Embryonic facial prominence (tissue), 1 donor: Measurements from ENCODE around the gene MARK1.
"Not testable (repeated sequence)": the region's sequence is repeated elsewhere in the genome, so short reads cannot be mapped to it uniquely, and the experiment has no call there.

Source experiments
- DNase-seq: peaks from one replicate; pipeline ENCODE4 v3.0.0-alpha.2; 2016; ENCODE audit errors: extremely low spot score

MARK1 gene

DNA sequence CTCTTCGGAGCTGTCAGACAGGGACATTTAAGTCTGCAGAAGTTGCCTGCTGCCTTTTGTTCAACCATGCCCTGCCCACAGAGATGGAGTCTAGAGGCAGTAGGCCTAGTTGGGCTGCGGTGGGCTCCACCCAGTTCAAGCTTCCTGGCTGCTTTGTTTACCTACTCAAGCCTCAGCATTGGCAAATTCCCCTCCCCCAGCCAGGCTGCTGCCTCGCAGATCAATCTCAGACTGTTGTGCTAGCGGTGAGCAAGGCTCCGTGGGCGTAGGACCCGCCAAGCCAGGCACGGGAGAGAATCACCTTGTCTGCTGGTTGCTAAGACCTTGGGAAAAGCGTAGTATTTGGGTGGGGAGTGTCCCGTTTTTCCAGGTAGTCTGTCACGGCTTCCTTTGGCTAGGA is 83.2 kb downstream of the MARK1 start:
- DNase-seq, result not testable (repeated sequence)

DNA sequence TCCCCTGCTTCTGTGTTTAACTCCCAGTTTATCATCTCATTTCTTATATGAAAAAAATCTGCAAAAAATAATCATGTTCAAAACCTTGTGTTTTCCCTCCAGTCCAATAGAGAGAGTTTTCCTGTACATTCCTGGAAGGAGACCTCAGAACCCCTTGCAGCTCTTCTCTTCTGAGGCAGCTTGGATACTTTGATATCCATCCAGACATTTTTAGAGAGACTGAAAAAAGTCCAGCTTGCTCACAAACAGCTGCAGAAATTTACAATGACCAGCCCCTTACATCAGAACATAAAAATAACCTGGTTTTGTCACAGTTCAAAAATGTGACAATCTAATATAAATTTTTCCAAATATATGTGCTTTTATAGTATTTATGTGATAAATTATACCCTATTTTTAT is 88.9 kb downstream of the MARK1 start:
- DNase-seq, result no peak

DNA sequence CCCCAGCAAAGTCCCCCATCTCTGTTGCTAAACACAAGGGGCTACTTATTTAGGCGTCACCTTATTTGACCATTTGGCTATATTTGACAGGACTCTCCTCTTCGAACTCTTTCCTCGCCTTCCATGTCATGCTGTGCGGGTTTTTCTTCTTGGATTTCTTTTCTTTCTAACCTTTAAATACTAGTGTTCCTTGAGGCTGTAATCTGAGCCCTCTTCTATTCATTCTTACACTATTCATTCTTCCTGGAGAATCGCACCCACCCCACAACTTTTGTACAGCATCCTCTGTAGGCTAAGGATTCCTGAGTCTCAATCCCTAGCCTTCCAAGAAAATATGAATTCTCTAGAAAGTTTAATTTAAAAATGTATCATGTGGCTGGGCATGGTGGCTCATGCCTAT is 100.5 kb downstream of the MARK1 start:
- no peak for DNase-seq

DNA sequence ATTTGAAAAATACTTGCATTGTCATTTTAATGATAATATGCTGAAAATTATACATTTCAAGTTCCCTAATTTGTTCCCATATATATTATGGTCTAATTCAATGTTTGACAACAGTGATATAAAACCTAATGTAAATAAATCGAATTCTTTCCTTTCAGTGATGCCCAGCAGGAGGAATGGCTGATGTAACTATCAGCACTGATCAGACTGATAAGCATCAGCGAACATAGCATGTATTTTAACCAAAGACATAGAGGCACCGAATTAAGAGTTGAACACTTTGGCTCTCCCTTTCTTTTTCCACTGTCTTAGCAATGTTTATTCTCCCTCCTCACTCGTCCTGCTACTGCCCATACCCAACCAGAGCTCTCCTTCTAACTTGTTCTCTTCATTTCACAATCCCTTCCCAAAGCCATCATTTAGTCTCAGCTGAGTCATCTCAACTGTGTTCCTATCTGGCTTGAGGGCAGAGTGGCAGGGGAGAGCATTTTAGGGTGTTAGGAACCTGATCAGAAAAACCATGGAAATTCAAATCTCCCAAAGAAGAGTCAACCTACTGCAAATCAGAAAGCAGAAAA is 103.4 kb downstream of the MARK1 start:
- DNase-seq, result no peak

DNA sequence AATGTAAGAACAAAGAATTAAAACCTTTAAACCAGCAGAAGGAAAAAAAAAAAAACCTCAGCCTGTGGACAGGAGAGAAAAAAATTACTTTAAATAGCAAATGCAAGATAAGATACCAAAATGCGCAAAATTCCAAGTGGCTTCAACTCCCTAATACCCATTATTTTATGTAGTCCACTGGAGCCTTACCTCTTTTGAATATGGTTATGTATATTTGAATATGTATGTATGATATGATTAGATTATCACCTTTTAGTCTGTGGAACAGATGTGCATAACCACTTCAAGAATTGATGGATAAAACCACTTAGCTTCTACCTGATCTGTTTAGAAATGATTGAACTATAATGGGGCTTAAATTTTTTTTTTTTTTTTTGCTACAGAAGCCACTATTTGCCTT is 109.8 kb downstream of the MARK1 start:
- no peak for DNase-seq

DNA sequence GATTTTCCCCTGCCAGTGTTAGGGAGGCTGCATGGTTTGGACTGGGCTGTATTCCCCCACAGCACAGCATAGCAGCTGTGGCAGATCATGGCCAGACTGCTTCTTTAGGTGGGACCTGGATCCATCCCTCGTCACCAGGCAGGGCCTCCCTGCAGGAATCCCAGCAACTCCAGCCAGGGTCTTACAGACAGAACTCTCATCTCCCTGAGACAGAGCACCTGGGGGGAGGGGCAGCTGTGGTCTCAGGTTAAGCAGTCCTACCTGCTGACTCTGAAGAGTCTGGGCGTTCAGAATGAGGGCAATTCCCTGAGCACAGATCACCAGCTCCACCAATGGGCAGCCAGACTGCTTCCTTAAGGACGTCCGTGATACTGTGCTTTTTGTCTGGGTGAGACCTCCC is 114.3 kb downstream of the MARK1 start:
- no peak for DNase-seq

DNA sequence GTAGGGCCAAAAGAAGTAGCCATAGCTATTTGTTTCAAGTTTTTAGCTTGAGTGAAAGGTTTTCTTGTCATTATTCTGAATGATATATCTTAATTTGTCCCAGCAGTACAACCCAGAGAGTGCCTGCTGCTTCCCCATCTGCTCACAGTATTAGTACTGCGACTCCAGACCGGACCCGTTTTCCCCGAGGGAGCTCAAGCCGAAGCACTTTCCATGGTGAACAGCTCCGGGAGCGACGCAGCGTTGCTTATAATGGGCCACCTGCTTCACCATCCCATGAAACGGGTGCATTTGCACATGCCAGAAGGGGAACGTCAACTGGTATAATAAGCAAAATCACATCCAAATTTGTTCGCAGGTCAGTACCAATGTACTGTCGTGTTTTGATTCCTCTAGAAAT is 125.1 kb downstream of the MARK1 start:
- DNase-seq, result no peak

DNA sequence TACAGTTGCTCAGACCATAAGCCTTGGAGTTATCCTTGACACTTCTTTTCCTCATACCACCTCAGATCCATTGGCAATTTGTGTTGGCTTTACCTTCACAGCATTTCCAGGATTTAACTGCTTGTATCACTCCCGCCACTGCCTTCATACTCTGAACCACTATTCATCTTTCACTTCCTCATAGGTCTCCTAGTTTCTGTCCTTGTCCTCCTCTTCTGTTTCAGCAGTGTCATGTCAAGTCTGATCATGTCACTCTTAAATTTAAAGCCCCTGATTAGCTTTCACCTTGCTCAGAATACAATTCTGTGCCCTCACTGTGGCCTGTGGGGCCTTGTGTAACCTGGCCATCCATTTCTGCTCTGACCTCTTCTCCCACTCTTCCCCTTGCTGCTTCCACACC is 127.6 kb downstream of the MARK1 start:
- DNase-seq, result no peak

DNA sequence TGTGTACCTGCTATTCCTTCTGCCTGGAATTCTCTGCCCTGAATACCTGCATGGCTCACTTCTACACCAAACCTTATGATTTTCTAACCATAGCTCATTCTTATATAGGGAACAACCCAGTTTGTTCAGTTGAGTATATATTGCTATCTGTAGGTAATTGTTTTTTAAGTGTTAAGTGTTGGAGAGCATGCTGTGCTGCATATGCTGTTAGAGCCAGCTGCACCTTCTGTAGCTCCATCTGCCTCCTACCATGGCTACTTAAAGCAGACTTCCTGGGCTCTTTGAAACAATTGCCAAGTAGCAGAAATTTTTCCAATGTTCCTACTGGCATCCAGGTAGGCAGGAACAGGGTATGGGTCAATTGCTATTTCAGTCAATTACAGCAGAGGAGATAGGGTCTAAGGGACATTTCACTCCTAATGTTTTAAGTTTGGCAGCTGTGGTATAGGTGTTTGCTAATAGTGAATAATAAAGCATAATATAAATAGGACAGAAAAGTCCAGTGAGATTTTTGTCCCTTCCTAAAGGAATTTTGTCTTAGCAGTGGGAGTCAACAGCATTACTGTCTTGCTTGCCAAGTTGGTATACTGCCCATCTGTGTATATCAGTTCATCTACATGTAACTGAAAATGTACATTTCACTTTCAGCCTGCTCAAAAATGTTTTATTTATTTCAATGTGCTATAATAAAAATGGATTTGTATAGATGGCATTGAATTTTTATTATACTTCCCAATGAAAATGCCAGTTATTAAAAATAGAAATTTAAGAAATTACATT is 128.2 kb downstream of the MARK1 start:
- DNase-seq, result no peak

DNA sequence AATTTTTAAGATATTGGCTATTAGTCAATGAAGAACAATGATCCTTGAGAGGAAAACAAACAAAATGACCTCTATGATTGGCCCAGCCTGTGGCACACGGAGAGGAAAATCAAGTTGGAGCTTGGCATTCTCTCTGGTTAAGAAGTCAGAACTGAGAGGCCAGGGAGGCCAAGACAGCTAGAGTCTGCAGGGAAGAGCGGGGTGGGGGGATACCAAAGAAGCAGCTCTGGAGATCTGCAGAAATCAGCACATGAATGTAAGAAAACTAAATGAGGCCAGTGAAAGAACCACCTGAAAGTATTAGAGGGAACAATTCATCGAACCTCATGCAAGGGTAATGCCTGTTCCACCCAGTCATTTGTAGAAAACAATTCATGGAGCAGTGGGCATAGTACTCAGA is 138.4 kb downstream of the MARK1 start:
- DNase-seq, result no peak

DNA sequence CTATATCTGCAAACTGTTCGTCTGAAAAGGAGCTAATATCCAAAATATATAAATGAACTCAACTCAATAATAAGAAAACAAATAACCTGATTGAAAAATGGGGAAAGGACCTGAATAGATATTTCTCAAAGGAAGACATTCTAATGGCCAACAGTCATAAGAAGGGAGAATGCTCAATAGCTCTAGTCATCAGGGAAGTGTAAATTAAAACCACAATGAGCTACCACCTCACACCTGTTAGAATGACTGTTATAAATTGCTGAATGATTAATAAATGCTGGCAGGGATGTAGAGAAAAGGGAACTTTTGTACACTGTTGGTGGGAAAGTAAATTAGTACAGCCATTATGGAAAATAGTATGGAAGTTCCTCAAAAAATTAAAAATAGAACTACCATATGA is 141.1 kb downstream of the MARK1 start:
- DNase-seq, result no peak

DNA sequence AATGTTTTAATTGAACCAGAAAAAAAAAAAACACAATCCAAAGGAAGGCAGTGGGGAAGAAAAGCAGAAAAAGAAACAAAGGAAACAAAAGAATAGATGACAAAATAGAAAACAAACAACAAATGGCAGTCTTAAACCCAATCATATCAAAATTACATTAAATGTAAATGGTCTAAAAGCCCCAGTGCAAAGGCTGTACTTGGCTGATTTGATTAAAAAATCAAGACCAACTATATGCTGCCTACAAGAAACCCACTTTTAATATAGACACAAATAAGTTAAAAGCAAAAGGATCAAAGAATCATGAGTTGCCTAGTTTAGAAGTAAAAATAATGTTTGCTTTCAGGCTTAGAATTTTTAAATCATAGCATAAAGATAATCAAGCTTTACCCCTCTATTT is 142.4 kb downstream of the MARK1 start:
- DNase-seq, result no peak

DNA sequence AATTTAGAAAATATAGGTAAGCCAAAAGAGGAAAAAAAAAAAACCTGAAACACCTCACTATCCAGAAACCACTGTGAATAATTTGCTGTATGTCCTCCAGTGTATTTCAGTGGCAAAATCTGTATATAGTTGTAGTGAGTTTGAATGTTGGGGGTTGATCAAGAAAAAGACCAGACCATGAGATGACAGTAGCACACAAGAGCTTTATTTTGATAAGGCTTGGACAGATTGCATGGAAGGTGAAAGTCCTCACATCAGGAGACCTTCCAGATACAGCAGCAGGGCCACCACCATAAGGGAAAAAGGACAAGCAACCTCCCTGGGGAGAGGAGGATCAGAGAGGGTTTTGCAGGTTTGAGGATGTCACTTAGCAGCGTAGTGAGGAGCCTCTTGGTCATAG is 146.0 kb downstream of the MARK1 start:
- no peak for DNase-seq

DNA sequence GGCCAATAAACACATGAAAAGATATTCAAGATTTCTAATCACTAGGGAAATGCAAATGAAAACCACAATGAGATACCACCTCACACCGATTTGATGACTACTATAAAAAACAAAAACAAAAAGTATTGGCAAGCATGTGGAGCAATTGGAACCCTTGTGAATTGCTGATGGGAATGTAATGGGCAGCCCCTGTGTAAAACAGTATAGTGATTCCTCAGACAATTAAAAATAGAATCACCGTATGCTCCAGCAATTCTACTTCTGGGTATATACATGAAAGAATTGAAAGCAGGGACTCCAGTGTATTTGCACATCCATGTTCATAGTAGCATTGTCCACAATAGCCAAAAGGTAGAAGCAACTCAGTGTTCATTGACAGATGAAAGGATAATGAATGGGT is 149.3 kb downstream of the MARK1 start:
- no peak for DNase-seq

DNA sequence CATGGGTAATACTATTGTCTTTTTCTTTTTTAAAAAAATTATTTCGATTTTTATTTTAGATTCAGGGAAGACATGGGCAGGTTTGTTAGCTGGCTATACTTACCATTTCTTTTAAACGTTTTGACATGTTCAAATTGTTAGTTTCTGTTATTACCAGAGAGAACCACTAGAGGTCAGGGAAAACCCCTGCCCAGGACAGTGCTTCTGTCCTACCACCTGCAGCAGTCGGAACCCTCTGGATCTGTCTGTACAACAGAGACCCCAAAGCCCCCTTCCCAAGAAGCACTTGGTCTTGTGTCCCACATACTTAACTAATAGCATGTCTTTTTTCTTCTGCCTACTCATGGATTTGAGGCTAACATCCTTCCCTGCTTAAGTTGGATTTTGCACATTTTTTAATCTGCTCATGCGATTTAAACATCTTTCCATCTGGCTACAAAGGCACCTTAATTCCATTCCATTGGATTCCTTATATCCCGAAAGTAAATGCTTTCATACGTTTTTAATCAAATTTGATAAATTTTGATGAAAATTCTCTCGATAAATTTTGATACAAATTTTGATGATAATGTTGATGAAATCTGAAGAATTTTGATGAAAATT is 152.2 kb downstream of the MARK1 start:
- DNase-seq, result no peak

DNA sequence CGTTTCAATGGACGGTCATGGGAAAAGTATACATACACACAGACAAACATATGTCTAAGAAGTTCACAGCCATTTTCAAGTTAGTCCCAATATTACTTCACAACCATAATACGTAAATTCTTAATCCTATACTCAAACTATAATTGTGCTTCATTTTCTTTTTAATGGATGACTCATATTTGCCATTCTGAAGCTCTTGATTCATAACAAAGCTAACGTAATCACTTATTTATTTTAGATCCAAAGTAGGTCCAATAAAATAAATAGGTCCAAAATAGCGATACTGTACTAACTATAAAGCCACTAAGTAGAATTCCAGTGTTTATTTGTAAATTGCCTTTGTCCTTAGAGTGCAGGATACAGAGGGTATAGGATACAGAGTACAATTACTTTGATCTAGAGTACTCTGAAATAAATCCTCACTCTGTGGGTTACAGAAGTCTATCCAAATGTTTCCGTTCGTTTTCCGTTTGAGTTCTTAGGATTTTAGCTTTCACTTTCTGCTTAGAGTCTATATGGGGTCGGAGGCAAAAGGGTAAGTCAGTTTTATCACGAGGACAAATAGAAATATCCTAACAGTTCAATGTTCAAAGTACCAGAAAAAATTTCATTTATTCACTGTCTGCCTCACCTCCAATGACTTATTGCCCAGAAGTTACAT is 153.4 kb downstream of the MARK1 start:
- DNase-seq, result no peak

DNA sequence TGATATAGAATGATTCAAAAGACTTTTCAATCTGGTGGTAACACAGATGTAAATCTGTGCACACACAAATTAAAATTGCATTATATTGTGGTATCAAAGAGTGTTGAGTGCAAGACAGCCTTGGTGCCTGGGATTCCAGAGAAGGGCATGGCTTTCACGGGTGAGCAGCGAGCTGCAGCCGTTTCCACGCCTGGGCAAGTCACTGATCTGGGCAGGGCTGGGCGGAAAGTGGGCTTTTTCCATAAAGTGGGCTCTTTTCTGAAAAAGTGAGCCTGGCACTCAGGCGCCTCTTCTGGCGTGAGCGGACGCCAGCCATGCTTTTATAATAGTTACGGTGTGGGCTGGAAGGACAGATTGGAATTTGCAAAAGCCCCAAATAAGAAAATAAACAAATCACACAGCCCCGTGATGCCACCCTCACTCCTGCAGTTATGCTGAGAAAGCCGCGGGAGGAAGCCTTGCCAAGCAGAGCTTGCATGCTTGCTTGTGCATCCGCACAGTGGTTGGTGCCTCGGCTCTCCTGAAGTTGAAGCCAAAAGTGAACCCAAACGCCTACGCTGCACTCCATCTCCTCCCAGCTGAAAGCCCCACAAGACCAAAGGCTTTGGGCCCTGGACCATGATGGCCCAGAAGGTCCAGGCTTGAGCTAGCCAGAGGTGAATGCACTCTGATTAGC is 155.1 kb downstream of the MARK1 start:
- no peak for DNase-seq

DNA sequence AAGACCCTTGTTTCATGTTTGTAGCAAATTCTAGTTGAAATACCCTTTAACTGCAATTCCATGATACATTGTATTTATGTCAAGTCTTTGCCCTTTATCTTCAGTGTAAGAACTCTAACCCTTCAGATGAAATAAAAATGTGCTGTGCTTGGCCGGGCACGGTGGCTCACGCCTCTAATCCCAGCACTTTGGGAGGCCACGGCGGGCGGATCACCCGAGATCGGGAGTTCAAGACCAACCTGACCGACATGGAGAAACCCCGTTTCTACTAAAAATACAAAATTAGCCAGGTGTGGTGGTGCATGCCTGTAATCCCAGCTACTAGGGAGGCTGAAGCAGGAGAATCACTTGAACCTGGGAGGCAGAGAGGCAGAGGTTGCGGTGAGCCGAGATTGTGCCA is 155.8 kb downstream of the MARK1 start:
- not testable (repeated sequence) for DNase-seq

DNA sequence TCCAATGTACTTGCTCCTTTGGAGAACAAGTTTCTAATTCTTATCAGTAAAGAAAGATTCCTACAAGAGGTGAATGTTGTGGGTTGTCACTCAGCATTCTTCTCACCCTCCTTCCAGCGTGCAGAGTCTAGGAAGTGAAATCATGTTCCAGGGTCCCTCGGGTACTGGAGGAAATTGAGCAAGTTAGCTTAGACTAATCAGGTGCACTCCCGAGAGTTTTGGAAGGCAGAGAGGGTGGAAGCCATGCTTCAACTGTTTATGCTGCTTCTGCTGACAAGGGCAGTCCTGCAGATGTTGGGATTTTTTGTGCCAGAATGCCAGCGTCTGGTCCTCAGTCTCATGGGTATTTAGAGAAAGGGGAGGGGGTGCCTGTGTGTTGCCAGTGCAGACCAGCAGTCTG is 157.0 kb downstream of the MARK1 start:
- DNase-seq, result no peak

DNA sequence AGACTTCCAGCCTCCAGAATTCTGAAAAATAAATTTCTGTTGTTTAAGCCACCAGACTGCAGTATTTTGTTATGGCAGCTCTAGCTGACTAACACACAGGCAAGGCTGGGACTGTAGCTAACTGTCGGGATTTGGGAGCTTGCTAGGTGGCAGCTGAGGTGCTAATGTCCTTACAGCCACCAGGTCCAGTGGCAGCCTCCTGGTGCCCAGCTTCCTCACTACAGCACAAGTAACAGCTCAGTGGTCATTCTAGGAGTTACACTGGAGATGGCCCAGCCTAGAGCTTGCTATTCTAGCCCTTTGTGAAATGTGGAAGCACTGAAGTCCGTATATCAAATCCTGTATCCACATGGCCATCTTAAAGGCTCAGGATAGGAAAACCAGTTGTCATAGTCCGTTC is 157.9 kb downstream of the MARK1 start:
- DNase-seq, result no peak

DNA sequence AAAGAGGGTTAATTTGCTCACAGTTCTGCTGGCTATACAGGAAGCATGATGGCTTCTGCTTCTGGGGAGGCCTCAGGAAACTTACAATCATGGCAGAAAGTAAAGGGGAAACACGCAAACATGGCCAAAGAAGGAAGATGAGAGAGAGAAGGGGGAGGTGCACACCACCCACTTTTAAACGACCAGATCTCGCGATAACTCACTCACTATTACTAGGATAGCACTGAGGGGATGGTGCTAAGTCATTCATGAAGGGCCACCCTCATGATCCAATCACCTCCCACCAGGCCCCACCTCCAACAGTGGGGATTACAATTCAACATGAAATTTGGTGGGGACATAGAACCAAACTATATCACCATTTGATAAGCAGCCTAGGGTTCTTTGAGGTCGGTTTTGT is 159.9 kb downstream of the MARK1 start:
- DNase-seq, result no peak

DNA sequence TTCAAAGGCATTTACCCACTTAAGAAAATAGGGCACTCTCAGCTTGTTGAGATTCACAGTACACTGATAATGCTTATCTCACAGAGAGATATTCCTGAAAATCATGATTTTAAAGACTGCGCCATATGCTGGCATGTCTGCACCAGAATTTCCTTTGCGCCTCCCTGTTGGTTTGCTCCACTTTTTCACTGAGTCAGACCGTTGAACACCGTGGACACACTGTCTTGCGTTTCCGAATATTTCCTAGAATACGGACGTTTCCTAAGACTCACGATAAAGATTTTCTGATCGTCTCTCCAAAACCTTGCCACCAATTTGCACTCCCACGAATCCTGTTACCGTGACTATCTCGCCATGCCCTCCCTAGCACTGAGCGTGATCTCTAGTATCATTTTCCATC is 161.7 kb downstream of the MARK1 start:
- DNase-seq, result no peak
